Measurements from ENCODE around the gene SMAD6.

The SMAD6 gene

GRCh38 chr15:66702035-66702786, at the start of gene SMAD6:
Gene SMAD6 (plus strand): TSS chr15:66702236. CDS start chr15:66703259, 1,023 bp downstream.
- no peaks in the 10 kb centered on the region for H3K36me3 Mint-ChIP-seq
- peak within 1 kb of the TSS; percentile 89 for H3K4me3 Mint-ChIP-seq
- H3K4me1 Mint-ChIP-seq, result peaks cover 21% of the 10 kb centered on the region
- H3K9me3 Mint-ChIP-seq, result no peaks in the 10 kb centered on the region
- peaks cover 9% of the 10 kb centered on the region for H3K27me3 Mint-ChIP-seq
- no peak within 1 kb of the TSS for H3K27ac Mint-ChIP-seq

- H3K4me3 Mint-ChIP-seq, result no peak overlapping the region
- no peak overlapping the region for H3K27ac Mint-ChIP-seq
- H3K27me3 Mint-ChIP-seq, result no peaks in the 10 kb centered on the region
- no peaks in the 10 kb centered on the region for H3K36me3 Mint-ChIP-seq
- H3K4me1 Mint-ChIP-seq, result peaks cover 7% of the 10 kb centered on the region
- no peaks in the 10 kb centered on the region for H3K9me3 Mint-ChIP-seq
These were observed 49.2 kb upstream of the SMAD6 start for GRCh38 chr15:66652806-66653205.

DNA sequence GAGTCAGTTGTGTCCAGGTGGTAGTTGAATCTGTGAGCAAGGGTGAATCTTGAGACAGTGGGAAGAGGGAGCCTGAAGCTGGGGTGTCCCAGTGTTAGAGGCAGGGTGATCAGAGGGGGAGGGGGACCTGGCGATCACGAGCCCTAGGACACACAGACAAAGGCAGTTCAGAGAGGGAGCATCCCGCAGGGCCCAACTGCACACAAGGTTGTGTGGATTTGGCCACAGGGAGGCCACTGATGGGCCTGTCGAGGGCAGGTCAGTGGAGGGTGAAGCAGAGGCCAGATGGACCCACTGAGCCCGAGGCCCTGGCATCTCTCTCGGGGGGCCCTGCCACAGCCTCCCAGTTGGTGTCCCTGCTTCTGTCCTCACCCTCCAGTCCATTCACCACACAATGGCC, 48.6 kb upstream of the SMAD6 start:
- Mint-ChIP-seq H3K27me3 (no peaks in the 10 kb centered on the region), H3K27ac (no peak overlapping the region), H3K36me3 (no peaks in the 10 kb centered on the region), H3K4me1 (peaks cover 7% of the 10 kb centered on the region), H3K4me3 (no peak overlapping the region), H3K9me3 (no peaks in the 10 kb centered on the region)

- H3K27ac Mint-ChIP-seq, result peak overlapping the region; percentile 26
These were observed 48.2 kb upstream of the SMAD6 start for GRCh38 chr15:66653852-66654251.

GRCh38 chr15:66654361-66654738, 47.7 kb upstream of the SMAD6 start:
- H3K27me3 Mint-ChIP-seq, result no peaks in the 10 kb centered on the region
- peaks cover 7% of the 10 kb centered on the region for H3K4me1 Mint-ChIP-seq
- no peaks in the 10 kb centered on the region for H3K9me3 Mint-ChIP-seq
- H3K27ac Mint-ChIP-seq, result peak overlapping the region; percentile 26
- peak overlapping the region; percentile 24 for H3K4me3 Mint-ChIP-seq
- H3K36me3 Mint-ChIP-seq, result no peaks in the 10 kb centered on the region

More at GRCh38 chr15:66653852-66654251, 48.2 kb upstream of the SMAD6 start:
- Mint-ChIP-seq H3K36me3 (no peaks in the 10 kb centered on the region), H3K4me1 (peaks cover 7% of the 10 kb centered on the region), H3K9me3 (no peaks in the 10 kb centered on the region), H3K27me3 (no peaks in the 10 kb centered on the region), H3K4me3 (peak overlapping the region; percentile 24)

- no peaks in the 10 kb centered on the region for H3K36me3 Mint-ChIP-seq
- peak overlapping the region; percentile 34 for H3K4me3 Mint-ChIP-seq
- H3K27ac Mint-ChIP-seq, result no peak overlapping the region
- H3K9me3 Mint-ChIP-seq, result no peaks in the 10 kb centered on the region
- no peaks in the 10 kb centered on the region for H3K27me3 Mint-ChIP-seq
- H3K4me1 Mint-ChIP-seq, result peaks cover 7% of the 10 kb centered on the region
These were observed 47.2 kb upstream of the SMAD6 start for GRCh38 chr15:66654739-66655375.

DNA sequence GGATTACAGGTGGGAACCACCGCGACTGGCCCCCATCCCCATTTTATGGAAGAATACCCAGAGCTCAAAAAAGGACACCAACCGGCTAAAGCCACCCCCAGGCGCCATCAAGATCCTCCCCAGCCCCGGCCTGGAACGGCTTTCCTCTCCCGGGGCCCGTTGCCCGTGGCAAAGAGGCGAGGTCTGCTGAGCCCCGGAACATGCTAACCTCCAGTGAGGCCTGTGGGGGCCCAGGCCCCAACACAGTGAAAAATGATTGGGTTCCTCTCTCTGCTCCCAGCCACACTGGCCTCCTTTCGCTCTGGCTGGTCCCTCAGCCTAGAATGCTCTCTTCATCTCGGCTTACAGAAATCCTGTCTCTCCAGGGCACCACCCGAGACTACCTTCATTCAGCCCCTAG, 46.5 kb upstream of the SMAD6 start:
- Mint-ChIP-seq H3K27ac (no peak overlapping the region), H3K4me1 (peaks cover 7% of the 10 kb centered on the region), H3K9me3 (no peaks in the 10 kb centered on the region), H3K27me3 (no peaks in the 10 kb centered on the region), H3K36me3 (no peaks in the 10 kb centered on the region), H3K4me3 (peak overlapping the region; percentile 34)

DNA sequence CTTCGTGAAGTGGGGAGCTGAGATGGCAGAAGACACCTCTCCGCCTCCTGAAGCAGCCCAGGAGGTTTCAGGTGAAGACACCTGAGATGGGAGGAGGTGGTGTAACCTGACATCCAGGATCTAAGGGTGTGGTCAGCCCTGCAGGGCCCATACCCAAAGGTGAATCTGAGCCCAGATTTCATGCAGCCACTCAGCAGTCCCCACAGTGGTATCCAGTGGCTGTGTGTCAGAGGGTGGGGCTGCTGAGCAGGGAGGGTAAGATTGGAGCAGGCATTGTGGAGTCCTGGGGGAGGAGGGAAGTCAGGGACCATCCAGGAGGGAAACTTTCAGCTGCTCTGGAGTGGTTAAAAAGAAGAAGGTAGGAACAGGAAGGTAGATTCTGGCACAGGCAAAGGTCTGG, 46.0 kb upstream of the SMAD6 start:
- no peak overlapping the region for H3K27ac Mint-ChIP-seq
- H3K27me3 Mint-ChIP-seq, result no peaks in the 10 kb centered on the region
- H3K4me1 Mint-ChIP-seq, result peaks cover 7% of the 10 kb centered on the region
- H3K36me3 Mint-ChIP-seq, result no peaks in the 10 kb centered on the region
- H3K4me3 Mint-ChIP-seq, result no peak overlapping the region
- H3K9me3 Mint-ChIP-seq, result no peaks in the 10 kb centered on the region

GRCh38 chr15:66657185-66658020, 44.6 kb upstream of the SMAD6 start:
- Mint-ChIP-seq H3K27ac (no peak overlapping the region), H3K4me3 (no peak overlapping the region), H3K27me3 (no peaks in the 10 kb centered on the region), H3K9me3 (no peaks in the 10 kb centered on the region), H3K4me1 (peaks cover 7% of the 10 kb centered on the region), H3K36me3 (no peaks in the 10 kb centered on the region)

GRCh38 chr15:66658044-66658443, 44.0 kb upstream of the SMAD6 start:
- Mint-ChIP-seq H3K36me3 (no peaks in the 10 kb centered on the region), H3K9me3 (no peaks in the 10 kb centered on the region), H3K27ac (no peak overlapping the region), H3K4me1 (peaks cover 7% of the 10 kb centered on the region), H3K4me3 (no peak overlapping the region), H3K27me3 (no peaks in the 10 kb centered on the region)

GRCh38 chr15:66658855-66659254, 43.2 kb upstream of the SMAD6 start:
- H3K36me3 Mint-ChIP-seq, result no peaks in the 10 kb centered on the region
- H3K4me1 Mint-ChIP-seq, result peaks cover 7% of the 10 kb centered on the region
- H3K4me3 Mint-ChIP-seq, result no peak overlapping the region
- no peaks in the 10 kb centered on the region for H3K9me3 Mint-ChIP-seq
- no peak overlapping the region for H3K27ac Mint-ChIP-seq
- H3K27me3 Mint-ChIP-seq, result no peaks in the 10 kb centered on the region

GRCh38 chr15:66659384-66659783, 42.7 kb upstream of the SMAD6 start:
- Mint-ChIP-seq H3K36me3 (no peaks in the 10 kb centered on the region), H3K4me1 (peaks cover 7% of the 10 kb centered on the region), H3K9me3 (no peaks in the 10 kb centered on the region), H3K27me3 (no peaks in the 10 kb centered on the region), H3K27ac (no peak overlapping the region), H3K4me3 (no peak overlapping the region)

GRCh38 chr15:66661432-66662096, 40.5 kb upstream of the SMAD6 start:
- Mint-ChIP-seq H3K36me3 (no peaks in the 10 kb centered on the region), H3K4me3 (no peak overlapping the region), H3K27me3 (no peaks in the 10 kb centered on the region), H3K9me3 (no peaks in the 10 kb centered on the region), H3K4me1 (no peaks in the 10 kb centered on the region), H3K27ac (no peak overlapping the region)

DNA sequence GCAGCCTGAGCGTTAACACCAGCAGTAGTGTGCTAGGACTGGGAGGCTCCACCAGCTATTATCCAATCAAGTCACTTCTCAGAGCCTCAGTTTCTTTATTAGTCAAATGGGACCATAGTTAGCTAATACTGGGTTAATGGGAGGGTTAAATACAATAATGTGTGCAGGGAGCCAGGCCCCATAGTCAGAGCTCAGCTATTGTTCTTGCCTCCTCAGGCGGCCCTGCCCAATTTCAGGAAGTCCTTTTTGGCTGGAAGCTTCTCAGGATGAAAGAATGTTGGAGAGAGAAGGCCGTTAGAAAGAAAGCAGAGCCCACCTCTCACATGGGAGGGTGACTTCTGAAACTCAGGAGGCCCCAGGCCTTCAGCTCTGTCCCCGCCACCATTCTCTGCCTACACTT, 39.5 kb upstream of the SMAD6 start:
- no peak overlapping the region for H3K27ac Mint-ChIP-seq
- H3K9me3 Mint-ChIP-seq, result no peaks in the 10 kb centered on the region
- H3K27me3 Mint-ChIP-seq, result no peaks in the 10 kb centered on the region
- H3K4me1 Mint-ChIP-seq, result no peaks in the 10 kb centered on the region
- H3K36me3 Mint-ChIP-seq, result no peaks in the 10 kb centered on the region
- no peak overlapping the region for H3K4me3 Mint-ChIP-seq

- no peaks in the 10 kb centered on the region for H3K27me3 Mint-ChIP-seq
- no peak overlapping the region for H3K4me3 Mint-ChIP-seq
- no peaks in the 10 kb centered on the region for H3K9me3 Mint-ChIP-seq
- no peaks in the 10 kb centered on the region for H3K36me3 Mint-ChIP-seq
- H3K27ac Mint-ChIP-seq, result no peak overlapping the region
- no peaks in the 10 kb centered on the region for H3K4me1 Mint-ChIP-seq
These were observed 38.4 kb upstream of the SMAD6 start for GRCh38 chr15:66663664-66664063.
